ENCODE data around the gene CHORDC1.
A peak's percentile ranks its signal among the peaks of the same experiment; 100 is the strongest.
"Not testable (repeated sequence)": the region's sequence is repeated elsewhere in the genome, so short reads cannot be mapped to it uniquely, and the experiment has no call there.

The CHORDC1 gene

DNA sequence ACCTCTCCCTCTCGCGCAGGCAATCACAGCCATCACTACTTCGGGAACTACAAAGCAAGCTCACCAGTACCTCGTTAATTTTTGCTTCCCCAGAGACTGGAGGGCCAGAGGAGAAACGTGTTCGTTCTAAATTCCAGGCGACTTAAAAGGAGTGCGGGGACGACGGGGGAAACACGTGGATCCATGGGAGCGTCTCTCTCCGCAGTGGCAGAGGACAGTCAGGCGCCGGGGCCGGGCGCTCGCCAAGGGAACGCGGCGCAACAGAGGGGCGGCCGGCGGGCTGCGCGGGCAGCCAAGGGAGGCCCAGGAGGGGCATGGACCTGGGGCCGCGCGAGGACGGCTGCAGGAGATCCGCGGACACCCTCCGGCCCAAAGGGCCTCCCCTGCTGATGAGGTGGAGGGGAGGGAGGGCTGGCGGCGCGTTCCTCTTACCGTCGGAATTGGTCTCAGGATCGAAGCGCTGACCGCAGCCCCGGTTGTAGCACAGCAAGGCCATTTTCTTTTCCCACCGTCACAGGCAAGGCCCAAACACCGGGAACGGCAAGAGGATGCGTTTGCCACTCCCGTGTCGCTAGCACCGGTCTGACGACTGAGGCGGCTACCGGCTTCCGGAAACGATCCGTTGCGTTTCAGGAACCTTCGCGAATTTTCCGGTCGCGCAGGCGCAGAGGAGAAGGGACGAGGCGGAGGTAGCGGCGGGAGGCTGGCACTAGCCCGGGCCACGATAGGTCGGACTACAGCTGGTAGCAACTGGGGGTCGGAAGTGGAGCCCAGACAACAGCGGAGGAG, at the start of gene CHORDC1:
TSS of gene CHORDC1 (minus strand) at position 591 of the 789 bp plus-strand sequence. CDS start at position 496, 95 bp downstream.
- peak within 1 kb of the TSS; percentile 76 for H3K4me3 ChIP-seq (ENCODE audit: low read depth, low read length)

DNA sequence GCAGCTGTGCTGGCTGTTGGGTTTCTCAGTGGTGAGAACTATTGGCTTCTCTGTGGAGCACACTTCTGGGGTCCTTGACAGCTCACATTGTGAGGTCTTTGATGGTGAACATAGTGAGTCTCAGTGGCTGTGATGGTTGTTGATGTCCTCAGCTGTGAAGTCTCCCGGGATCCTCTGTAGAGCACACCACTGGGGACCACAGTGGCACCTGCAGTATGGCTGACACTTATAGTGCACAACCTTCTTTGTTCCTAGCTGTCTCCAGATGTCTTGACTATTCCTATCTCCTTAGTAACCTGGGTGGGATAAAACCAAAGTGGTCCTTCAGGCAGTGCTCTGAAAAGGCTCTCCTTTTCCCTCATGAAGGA, 34.3 kb upstream of the CHORDC1 start:
- H3K4me3 ChIP-seq (ENCODE audit: low read depth, low read length) = no peak overlapping the region

- no peak overlapping the region for H3K4me3 ChIP-seq (ENCODE audit: low read depth, low read length)
These were observed 33.7 kb upstream of the CHORDC1 start for GRCh38 chr11:90256404-90257157.

- no peak overlapping the region for H3K4me3 ChIP-seq (ENCODE audit: low read depth, low read length)
These were observed 31.2 kb upstream of the CHORDC1 start for GRCh38 chr11:90254065-90254464.

GRCh38 chr11:90252053-90252452, 29.2 kb upstream of the CHORDC1 start:
- H3K4me3 ChIP-seq (ENCODE audit: low read depth, low read length) = no peak overlapping the region

DNA sequence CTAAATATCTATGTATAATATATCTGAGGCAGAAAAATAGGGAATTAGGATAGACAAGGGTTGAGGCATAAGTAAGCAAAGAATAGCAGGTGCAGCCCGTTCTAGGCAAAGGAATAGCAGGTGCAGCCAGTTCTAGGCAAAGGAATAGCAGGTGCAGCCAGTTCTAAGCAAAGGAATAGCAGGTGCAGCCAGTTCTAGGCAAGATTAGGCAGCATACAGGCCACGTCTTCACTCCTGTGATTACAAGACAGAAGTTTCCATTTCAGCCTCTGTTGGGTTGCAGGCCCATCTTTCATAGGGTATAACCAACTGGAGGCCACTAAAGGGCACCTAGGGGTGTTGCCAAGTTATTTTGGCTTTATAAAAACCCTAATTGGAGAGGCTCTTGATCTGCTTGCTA, 28.8 kb upstream of the CHORDC1 start:
- no peak overlapping the region for H3K4me3 ChIP-seq (ENCODE audit: low read depth, low read length)

GRCh38 chr11:90250970-90251369, 28.1 kb upstream of the CHORDC1 start:
- H3K4me3 ChIP-seq (ENCODE audit: low read depth, low read length) = no peak overlapping the region

- H3K4me3 ChIP-seq (ENCODE audit: low read depth, low read length) = no peak overlapping the region
These were observed 23.6 kb upstream of the CHORDC1 start for GRCh38 chr11:90246468-90246867.

DNA sequence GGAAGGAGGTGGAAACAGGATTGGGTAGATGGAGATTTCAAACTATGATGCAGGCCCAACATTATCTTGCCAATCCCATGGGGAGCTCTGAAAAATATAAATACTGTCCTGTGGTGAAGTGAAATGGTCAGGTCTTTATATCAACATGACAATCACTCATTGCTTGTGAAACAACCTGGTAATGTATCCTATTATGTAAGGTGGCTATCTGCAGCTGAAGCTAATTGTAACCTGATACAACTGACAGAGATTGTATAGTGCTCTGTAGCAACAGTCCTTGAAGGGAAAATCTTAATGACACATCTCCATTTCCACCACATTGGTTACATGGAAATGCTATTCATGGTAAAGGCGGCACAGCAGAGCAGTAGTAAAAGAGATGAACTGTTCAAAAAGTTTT, 20.7 kb upstream of the CHORDC1 start:
- no peak overlapping the region for H3K4me3 ChIP-seq (ENCODE audit: low read depth, low read length)

GRCh38 chr11:90242894-90243416, 20.1 kb upstream of the CHORDC1 start:
- no peak overlapping the region for H3K4me3 ChIP-seq (ENCODE audit: low read depth, low read length)

- H3K4me3 ChIP-seq (ENCODE audit: low read depth, low read length) = no peak overlapping the region
These were observed 18.6 kb upstream of the CHORDC1 start for GRCh38 chr11:90241414-90241813.

DNA sequence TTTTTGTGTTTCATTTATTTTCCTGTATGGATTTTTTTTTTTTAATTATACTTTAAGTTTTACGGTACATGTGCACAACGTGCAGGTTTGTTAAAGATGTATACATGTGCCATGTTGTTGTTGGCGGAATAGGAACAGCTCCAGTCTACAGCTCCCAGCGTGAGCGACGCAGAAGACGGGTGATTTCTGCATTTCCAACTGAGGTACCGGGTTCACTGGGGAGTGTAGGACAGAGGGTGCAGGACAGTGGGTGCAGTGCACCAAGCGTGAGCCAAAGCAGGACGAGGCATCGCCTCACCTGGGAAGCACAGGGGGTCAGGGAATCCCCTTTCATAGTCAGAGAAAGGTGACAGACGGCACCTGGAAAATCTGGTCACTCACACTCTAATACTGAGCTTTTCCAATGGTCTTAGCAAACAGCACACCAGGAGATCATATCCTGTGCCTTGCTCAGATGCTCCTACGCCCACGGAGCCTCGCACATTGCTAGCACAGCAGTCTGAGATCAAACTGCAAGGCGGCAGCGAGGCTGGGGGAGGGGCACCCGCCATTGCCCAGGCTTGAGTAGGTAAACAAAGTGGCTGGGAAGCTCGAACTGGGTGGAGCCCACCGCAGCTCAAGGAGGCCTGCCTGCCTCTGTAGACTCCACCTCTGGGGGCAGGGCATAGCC, 17.3 kb upstream of the CHORDC1 start:
- not testable (repeated sequence) for H3K4me3 ChIP-seq (ENCODE audit: low read depth, low read length)

- no peak overlapping the region for H3K4me3 ChIP-seq (ENCODE audit: low read depth, low read length)
These were observed 14.2 kb upstream of the CHORDC1 start for GRCh38 chr11:90237004-90237403.

DNA sequence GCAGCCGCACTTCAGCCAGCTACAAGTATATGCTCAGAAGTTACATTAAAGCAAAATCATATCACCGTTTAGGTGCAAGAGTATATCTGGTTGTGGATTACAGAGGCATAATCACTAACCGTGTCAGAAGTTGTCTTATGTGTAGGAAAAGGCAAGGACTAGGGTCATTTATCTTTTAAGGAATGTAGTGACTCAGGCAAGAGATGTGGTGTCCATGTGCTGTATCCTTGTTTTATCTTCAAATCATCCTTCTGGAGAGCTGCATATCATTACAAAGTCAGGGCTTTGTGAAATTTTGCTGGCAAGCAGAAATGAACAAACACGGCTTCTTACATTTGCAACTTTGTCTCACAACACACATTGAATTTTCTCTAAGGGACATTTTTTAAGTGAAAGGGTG, 12.7 kb upstream of the CHORDC1 start:
- no peak overlapping the region for H3K4me3 ChIP-seq (ENCODE audit: low read depth, low read length)

GRCh38 chr11:90234977-90235376, 12.1 kb upstream of the CHORDC1 start:
- no peak overlapping the region for H3K4me3 ChIP-seq (ENCODE audit: low read depth, low read length)

DNA sequence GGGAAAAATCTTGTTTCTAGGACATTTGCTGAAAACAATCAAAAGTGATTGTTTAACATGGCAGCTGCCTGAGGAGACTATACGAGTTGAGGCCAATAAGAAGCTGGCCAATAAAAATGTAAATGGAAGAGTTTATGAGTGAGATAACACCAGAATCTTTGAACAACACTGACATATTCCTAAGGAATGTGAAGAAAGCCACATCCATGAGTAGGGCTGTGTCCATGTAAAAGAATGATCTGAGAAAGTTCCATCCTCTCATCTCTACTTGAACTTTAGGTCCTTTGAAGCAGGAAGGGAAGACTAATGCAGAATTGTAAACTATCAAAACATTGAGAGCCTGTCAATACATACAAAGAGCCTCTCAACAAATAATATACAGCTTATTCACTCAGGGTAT, 6.9 kb upstream of the CHORDC1 start:
- H3K4me3 ChIP-seq (ENCODE audit: low read depth, low read length) = no peak overlapping the region

DNA sequence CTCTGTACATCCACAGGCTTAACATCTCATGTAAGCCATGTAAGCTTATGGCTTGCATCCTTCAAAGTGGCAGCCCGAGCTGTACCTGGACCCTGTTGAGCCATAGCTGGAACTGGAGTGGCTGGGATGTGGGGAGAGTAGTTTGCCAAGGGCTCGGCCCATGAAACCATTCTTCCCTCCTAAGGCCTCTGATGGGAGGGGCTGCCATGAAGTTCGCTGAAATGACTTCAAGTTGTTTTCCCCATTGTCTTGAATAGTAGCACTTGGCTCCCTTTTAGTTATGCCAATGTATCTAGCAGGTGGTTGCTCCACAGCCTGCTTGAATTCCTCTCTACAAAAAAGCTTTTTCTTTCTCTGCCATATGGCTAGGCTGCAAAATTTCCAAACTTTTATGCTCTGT, 5.2 kb upstream of the CHORDC1 start:
- H3K4me3 ChIP-seq (ENCODE audit: low read depth, low read length) = no peak overlapping the region

GRCh38 chr11:90223248-90223585, 368 bp upstream of the CHORDC1 start:
- H3K4me3 ChIP-seq (ENCODE audit: low read depth, low read length) = peak overlapping the region; percentile 76

GRCh38 chr11:90221803-90222458, 918 bp downstream of the CHORDC1 start:
- H3K4me3 ChIP-seq (ENCODE audit: low read depth, low read length) = peak overlapping the region; percentile 76

DNA sequence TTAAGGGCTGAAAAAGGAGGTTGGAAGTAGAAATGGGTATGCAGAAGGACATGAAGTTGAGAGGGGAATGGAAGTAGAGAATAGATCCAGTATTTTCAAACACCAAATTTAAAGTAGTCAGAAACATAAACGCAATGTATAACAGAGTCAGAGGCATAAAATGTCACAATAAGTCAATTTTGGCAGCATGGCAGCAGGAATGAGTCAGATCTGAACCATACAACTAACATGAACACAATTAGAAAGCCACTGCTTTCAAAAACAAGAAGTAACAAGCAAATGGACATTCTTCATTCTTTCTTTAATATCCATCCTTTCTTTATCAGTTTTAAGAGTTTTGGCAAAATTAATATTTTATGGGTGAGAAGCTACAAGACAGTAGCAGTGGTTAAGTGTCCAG, 2.5 kb downstream of the CHORDC1 start:
- H3K4me3 ChIP-seq (ENCODE audit: low read depth, low read length) = no peak overlapping the region

DNA sequence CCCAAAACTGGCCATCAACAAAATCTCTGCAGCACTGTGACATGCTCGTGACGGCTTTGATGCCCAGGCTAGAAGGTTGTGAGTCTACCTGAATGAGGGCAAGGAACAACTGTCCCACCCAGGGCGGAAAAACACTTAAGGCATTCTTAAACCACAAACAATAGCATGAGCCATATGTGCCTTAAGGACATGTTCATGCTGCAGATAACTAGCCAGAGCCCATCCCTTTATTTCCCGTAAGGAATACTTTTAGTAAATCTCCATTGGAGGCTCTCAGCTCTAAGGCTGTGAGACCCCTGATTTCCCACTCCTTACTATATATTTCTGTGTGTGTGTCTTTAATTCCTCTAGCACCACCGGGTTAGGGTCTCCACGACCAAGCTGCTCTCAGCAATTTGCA, 3.4 kb downstream of the CHORDC1 start:
- no peak overlapping the region for H3K4me3 ChIP-seq (ENCODE audit: low read depth, low read length)
